Activated CD8-positive, alpha-beta memory T cell treated with anti-CD3 and anti-CD28 coated beads for 36 hours (primary cell): ENCODE measurements around the gene KCNJ5. TPM values are rescaled to one million over a fixed set of nuclear protein-coding genes. Genes with fewer than 3 reads are reported as not detected.

Experiments
- CTCF ChIA-PET: fragments of 350-600 bp; sonication (Branson Sonifier 250); formaldehyde crosslinking; loops from one replicate; lab custom pipeline; 2021; ENCODE audit warnings: antibody characterized with exemption; lab: Charles Lee
- POLR2A ChIA-PET: fragments of 350-600 bp; sonication (Branson Sonifier 250); formaldehyde crosslinking; loops from one replicate; lab custom pipeline; 2021; ENCODE audit warnings: antibody characterized with exemption; lab: Charles Lee
- total RNA-seq, 2 experiments: library from RNA; stranded (reverse); gene quantifications; one replicate each; pipeline ENCODE4 v1.2.3, GENCODE V29; 2021

The KCNJ5 gene
- total RNA-seq, 2 experiments from 2014 or later: not detected

GRCh38 chr11:128889657-128890213 is 1.4 kb upstream of the KCNJ5 start:
- ChIA-PET POLR2A (no interaction called here), CTCF (interaction anchor here (1.0 kb wide), 1 partner anchor 15 kb away, joined by 3 read pairs; no protein-coding TSS in a partner anchor)

- CTCF ChIA-PET: interaction anchor here (1.0 to 2.4 kb wide), 2 partner anchors 14 to 16 kb away, joined by 3 to 9 read pairs; no protein-coding TSS in a partner anchor
- POLR2A ChIA-PET: no interaction called here
Measured at GRCh38 chr11:128890216-128890542, 977 bp upstream of the KCNJ5 start.

GRCh38 chr11:128891913-128892398 is 800 bp downstream of the KCNJ5 start:
- ChIA-PET CTCF (interaction anchor here (2.4 kb wide), 1 partner anchor 15 kb away, joined by 9 read pairs; no protein-coding TSS in a partner anchor), POLR2A (no interaction called here)

- ChIA-PET CTCF (interaction anchor here (1.0 to 1.7 kb wide), 2 partner anchors 8 to 11 kb away, joined by 3 to 4 read pairs; no protein-coding TSS in a partner anchor), POLR2A (interaction anchor here (0.6 to 0.7 kb wide), 2 partner anchors 19 to 806 kb away, joined by 3 read pairs; no protein-coding TSS in a partner anchor)
Measured at GRCh38 chr11:128892866-128893565, 1.9 kb downstream of the KCNJ5 start.

- POLR2A ChIA-PET: interaction anchor here (0.6 to 0.7 kb wide), 2 partner anchors 19 to 805 kb away, joined by 3 read pairs; no protein-coding TSS in a partner anchor
- CTCF ChIA-PET: interaction anchor here (1.0 to 1.7 kb wide), 2 partner anchors 9 to 11 kb away, joined by 3 to 4 read pairs; no protein-coding TSS in a partner anchor
Measured at GRCh38 chr11:128893578-128894285, 2.6 kb downstream of the KCNJ5 start.

- POLR2A ChIA-PET: no interaction called here
- CTCF ChIA-PET: interaction anchor here (1.7 kb wide), 1 partner anchor 9 kb away, joined by 4 read pairs; no protein-coding TSS in a partner anchor
Measured at GRCh38 chr11:128894286-128894681, 3.1 kb downstream of the KCNJ5 start.

GRCh38 chr11:128894685-128895084 is 3.5 kb downstream of the KCNJ5 start:
- ChIA-PET CTCF (interaction anchor here (1.7 kb wide), 1 partner anchor 10 kb away, joined by 4 read pairs; no protein-coding TSS in a partner anchor), POLR2A (no interaction called here)

- ChIA-PET POLR2A (no interaction called here), CTCF (no interaction called here)
Measured at GRCh38 chr11:128895526-128895925, 4.4 kb downstream of the KCNJ5 start.

- CTCF ChIA-PET: no interaction called here
- POLR2A ChIA-PET: no interaction called here
Measured at GRCh38 chr11:128896356-128896755, 5.2 kb downstream of the KCNJ5 start.

- CTCF ChIA-PET: no interaction called here
- POLR2A ChIA-PET: no interaction called here
Measured at GRCh38 chr11:128897826-128898225, 6.7 kb downstream of the KCNJ5 start.

GRCh38 chr11:128898580-128899344 is 7.6 kb downstream of the KCNJ5 start:
- ChIA-PET POLR2A (interaction anchor here (0.5 kb wide), 1 partner anchor 656 kb away, joined by 5 read pairs; no protein-coding TSS in a partner anchor), CTCF (no interaction called here)

GRCh38 chr11:128900468-128900867 is 9.3 kb downstream of the KCNJ5 start:
- ChIA-PET POLR2A (no interaction called here), CTCF (no interaction called here)

GRCh38 chr11:128901653-128902514 is 10.7 kb downstream of the KCNJ5 start:
- CTCF ChIA-PET: interaction anchor here (1.3 kb wide), 1 partner anchor 17 kb away, joined by 3 read pairs; no protein-coding TSS in a partner anchor
- POLR2A ChIA-PET: no interaction called here

GRCh38 chr11:128902515-128903066 is 11.4 kb downstream of the KCNJ5 start:
- ChIA-PET CTCF (interaction anchor here (0.7 kb wide), 1 partner anchor 54 kb away, joined by 5 read pairs; no protein-coding TSS in a partner anchor), POLR2A (no interaction called here)

GRCh38 chr11:128903248-128904061 is 12.3 kb downstream of the KCNJ5 start:
- CTCF ChIA-PET: interaction anchor here (0.7 to 3.8 kb wide), 3 partner anchors 13 to 53 kb away, joined by 3 to 20 read pairs (median 5); no protein-coding TSS in a partner anchor
- POLR2A ChIA-PET: no interaction called here

GRCh38 chr11:128904303-128904655 is 13.1 kb downstream of the KCNJ5 start:
- POLR2A ChIA-PET: no interaction called here
- CTCF ChIA-PET: interaction anchor here (1.5 to 3.8 kb wide), 2 partner anchors 14 to 20 kb away, joined by 3 to 20 read pairs; no protein-coding TSS in a partner anchor
